ENCODE data around the gene STARD10. TPM values are rescaled to one million over a fixed set of nuclear protein-coding genes. Genes with fewer than 3 reads are reported as not detected.

STARD10 gene
- total RNA-seq, 1 donor from 2014 or later: 38.4 TPM

- no peaks in the 10 kb centered on the region for H3K36me3 ChIP-seq (ENCODE audit: insufficient read depth, low read length)
- H3K27ac ChIP-seq (ENCODE audit: low read depth, low read length): no peak overlapping the region
- peaks cover 3% of the 10 kb centered on the region for H3K27me3 Mint-ChIP-seq (ENCODE audit: low read depth, unreplicated experiment)
- H3K27me3 ChIP-seq (ENCODE audit: insufficient read depth, low read length): no peaks in the 10 kb centered on the region
- H3K36me3 Mint-ChIP-seq (ENCODE audit: low read depth, unreplicated experiment): no peaks in the 10 kb centered on the region
- H3K4me2 ChIP-seq (ENCODE audit: low read length): no peak overlapping the region
- TF ChIP-seq CTCF (IDR thresholded peaks at IDR 0.05; ENCODE audit: insufficient read depth, low read depth, low read length): no peak
- TF ChIP-seq EZH2 (IDR thresholded peaks at IDR 0.05; ENCODE audit: insufficient read depth, low read length): no peak
- H3K4me3 ChIP-seq (ENCODE audit: insufficient read depth, low read depth, low read length): no peak overlapping the region
- no peaks in the 10 kb centered on the region for H3K9me3 ChIP-seq (ENCODE audit: insufficient read depth, low read depth, low read length)
- H3K9ac ChIP-seq (ENCODE audit: low read length): no peak overlapping the region
- H4K20me1 ChIP-seq (ENCODE audit: insufficient read depth, low read length): no peaks in the 10 kb centered on the region
- H3K9me3 Mint-ChIP-seq (ENCODE audit: unreplicated experiment): no peaks in the 10 kb centered on the region
- no peak overlapping the region for H2AFZ ChIP-seq (ENCODE audit: low read depth, low read length)
- no peaks in the 10 kb centered on the region for H3K79me2 ChIP-seq (ENCODE audit: insufficient read depth, low read length)
- H3K4me1 ChIP-seq (ENCODE audit: insufficient read depth, low read length): peaks cover 8% of the 10 kb centered on the region
- no peak for FAIRE-seq
- H3K27ac Mint-ChIP-seq (ENCODE audit: unreplicated experiment): no peak overlapping the region
- H3K4me1 Mint-ChIP-seq (ENCODE audit: low read depth, unreplicated experiment): peaks cover 2% of the 10 kb centered on the region
- H3K4me3 Mint-ChIP-seq (ENCODE audit: unreplicated experiment): no peak overlapping the region
- no peak for DNase-seq (ENCODE audit: low read depth)
Observed at GRCh38 chr11:72833811-72834493, 40.1 kb upstream of the STARD10 start.

- peak overlapping the region; percentile 14 for H3K27ac Mint-ChIP-seq (ENCODE audit: unreplicated experiment)
- H3K27me3 ChIP-seq (ENCODE audit: insufficient read depth, low read length): no peaks in the 10 kb centered on the region
- H3K4me1 ChIP-seq (ENCODE audit: insufficient read depth, low read length): peaks cover under 1% of the 10 kb centered on the region
- TF ChIP-seq EZH2 (IDR thresholded peaks at IDR 0.05; ENCODE audit: insufficient read depth, low read length) (no peak), CTCF (IDR thresholded peaks at IDR 0.05; ENCODE audit: insufficient read depth, low read depth, low read length) (no peak)
- H2AFZ ChIP-seq (ENCODE audit: low read depth, low read length): no peak overlapping the region
- H3K9ac ChIP-seq (ENCODE audit: low read length): no peak overlapping the region
- H3K9me3 ChIP-seq (ENCODE audit: insufficient read depth, low read depth, low read length): no peaks in the 10 kb centered on the region
- DNase-seq (ENCODE audit: low read depth) (no peak), FAIRE-seq (no peak)
- H4K20me1 ChIP-seq (ENCODE audit: insufficient read depth, low read length): no peaks in the 10 kb centered on the region
- H3K9me3 Mint-ChIP-seq (ENCODE audit: unreplicated experiment): no peaks in the 10 kb centered on the region
- no peak overlapping the region for H3K27ac ChIP-seq (ENCODE audit: low read depth, low read length)
- H3K36me3 Mint-ChIP-seq (ENCODE audit: low read depth, unreplicated experiment): no peaks in the 10 kb centered on the region
- H3K4me3 ChIP-seq (ENCODE audit: insufficient read depth, low read depth, low read length): no peak overlapping the region
- H3K4me1 Mint-ChIP-seq (ENCODE audit: low read depth, unreplicated experiment): peaks cover 6% of the 10 kb centered on the region
- peaks cover 3% of the 10 kb centered on the region for H3K27me3 Mint-ChIP-seq (ENCODE audit: low read depth, unreplicated experiment)
- no peaks in the 10 kb centered on the region for H3K79me2 ChIP-seq (ENCODE audit: insufficient read depth, low read length)
- no peaks in the 10 kb centered on the region for H3K36me3 ChIP-seq (ENCODE audit: insufficient read depth, low read length)
- H3K4me2 ChIP-seq (ENCODE audit: low read length): no peak overlapping the region
- H3K4me3 Mint-ChIP-seq (ENCODE audit: unreplicated experiment): no peak overlapping the region
Observed at GRCh38 chr11:72833083-72833733, 39.4 kb upstream of the STARD10 start.

Measured in astrocyte (in vitro differentiated cells and primary cell).